ENCODE measurements around the gene CYP26C1. TPM values are rescaled to one million over a fixed set of nuclear protein-coding genes. Genes with fewer than 3 reads are reported as not detected.

CYP26C1 gene
- polyA plus RNA-seq, 1 donor = not detected

GRCh38 chr10:93115661-93116383, 55.2 kb downstream of the CYP26C1 start:
- WGBS (ENCODE audit: insufficient coverage, low lambda C conversion rate) = no CpG with 5 or more reads among the region's 4 CpGs
- H3K27me3 ChIP-seq (ENCODE audit: control insufficient read depth, insufficient read depth, low read length) = no peaks in the 10 kb centered on the region
- no peaks in the 10 kb centered on the region for H3K9me3 ChIP-seq (ENCODE audit: control insufficient read depth, low read depth, low read length)
- no peaks in the 10 kb centered on the region for H3K4me1 ChIP-seq (ENCODE audit: control insufficient read depth, insufficient read depth, low read length)
- no peak overlapping the region for H3K4me3 ChIP-seq (ENCODE audit: low read length)
- no peak overlapping the region for H3K27ac ChIP-seq (ENCODE audit: low read length)
- peak in 1 of 2 donors; percentile 39 for DNase-seq
- no peaks in the 10 kb centered on the region for H3K36me3 ChIP-seq (ENCODE audit: control insufficient read depth, insufficient read depth, low read length)

Other genes with a start within 250 kb of the CYP26C1 start
- 20.3 TPM for gene EXOC6, start 212.3 kb upstream of the CYP26C1 start, polyA plus RNA-seq
- 0.09 TPM for gene CYP26A1, start 13.1 kb downstream of the CYP26C1 start, polyA plus RNA-seq